PC-3 (cell line): Measurements from ENCODE around the gene PLAAT1. TPM values are rescaled to one million over a fixed set of nuclear protein-coding genes. Genes with fewer than 3 reads are reported as not detected.
A peak's percentile ranks its signal among the peaks of the same experiment; 100 is the strongest.

Experiments
- ATAC-seq: fragments of 200-7000 bp; cut with Tn5 transposase; 2 replicates; pipeline ENCODE4 v1.9.1; 2020; ENCODE audit warnings: mild to moderate bottlenecking, moderate library complexity
- BruUV-seq: library from RNA; stranded (reverse); fragments of 400-500 nt; replicated peaks from 2 replicates; lab custom pipeline; 2021; lab: Mats Ljungman, UMichigan
- CTCF ChIA-PET: fragments of 300-600 bp; sonication (Branson Sonifier 250); formaldehyde crosslinking; loops from one replicate; lab custom pipeline; 2022; ENCODE audit warnings: antibody characterized with exemption; lab: Charles Lee
- POLR2A ChIA-PET: fragments of 300-600 bp; sonication (Branson Sonifier 250); formaldehyde crosslinking; loops from one replicate; lab custom pipeline; 2022; ENCODE audit warnings: antibody characterized with exemption; ENCODE audit not compliant: unreplicated experiment; lab: Charles Lee
- DNase-seq: peaks from one replicate; pipeline ENCODE4 v3.0.0-alpha.2; 2015
- H2AFZ ChIP-seq: fragments of 300-600 bp; sonication (generic); 2 replicates; pipeline ENCODE4 v1.6.0; 2016; ENCODE audit warnings: antibody characterized with exemption, low read length
- H3F3A ChIP-seq: fragments of 300-600 bp; sonication (generic); one replicate; pipeline ENCODE4 v1.6.0; 2017; ENCODE audit warnings: antibody characterized with exemption, low read length, control low read depth, mild to moderate bottlenecking; ENCODE audit not compliant: unreplicated experiment
- H3K27ac ChIP-seq: fragments of 300-600 bp; sonication (generic); 2 replicates; pipeline ENCODE4 v1.5.1; 2016; ENCODE audit warnings: mild to moderate bottlenecking, low read length
- H3K27me3 ChIP-seq: fragments of 300-600 bp; sonication (generic); 2 replicates; pipeline ENCODE4 v1.6.1; 2016; ENCODE audit warnings: low read length, mixed read lengths
- H3K36me3 ChIP-seq: fragments of 300-600 bp; sonication (generic); 2 replicates; pipeline ENCODE4 v1.6.1; 2016; ENCODE audit warnings: low read depth, mixed run types, low read length, mixed read lengths
- H3K4me1 ChIP-seq: fragments of 300-600 bp; sonication (generic); 2 replicates; pipeline ENCODE4 v1.5.1; 2016; ENCODE audit warnings: low read length; ENCODE audit not compliant: insufficient read depth
- H3K4me2 ChIP-seq: fragments of 300-600 bp; sonication (generic); 2 replicates; pipeline ENCODE4 v1.6.0; 2016; ENCODE audit warnings: low read length
- H3K4me3 ChIP-seq: fragments of 300-600 bp; sonication (generic); 2 replicates; pipeline ENCODE4 v1.5.1; 2016; ENCODE audit warnings: mild to moderate bottlenecking, low read length, mixed read lengths
- H3K79me2 ChIP-seq: fragments of 300-600 bp; sonication (generic); 2 replicates; pipeline ENCODE4 v1.6.1; 2017; ENCODE audit warnings: low read length, mixed read lengths
- H3K9ac ChIP-seq: fragments of 300-600 bp; sonication (generic); 2 replicates; pipeline ENCODE4 v1.6.0; 2016; ENCODE audit warnings: mild to moderate bottlenecking, low read length
- H3K9me2 ChIP-seq: fragments of 300-600 bp; sonication (generic); replicated peaks from 2 replicates; pipeline ENCODE4 v1.6.1; 2016; ENCODE audit warnings: mixed run types, low read length, mixed read lengths
- H3K9me3 ChIP-seq: fragments of 300-600 bp; sonication (generic); 2 replicates; pipeline ENCODE4 v1.6.1; 2016; ENCODE audit warnings: low read length, mixed read lengths
- H4K20me1 ChIP-seq: fragments of 300-600 bp; sonication (generic); 2 replicates; pipeline ENCODE4 v1.6.1; 2016; ENCODE audit warnings: low read length, mixed read lengths
- CTCF ChIP-seq: fragments of 300-600 bp; sonication (generic); conservative IDR thresholded peaks from 2 replicates; pipeline ENCODE4 v1.5.1; 2017; ENCODE audit warnings: antibody characterized with exemption, low read depth, mild to moderate bottlenecking, low read length
- EZH2 ChIP-seq: fragments of 300-600 bp; sonication (generic); IDR thresholded peaks from one replicate; pipeline ENCODE4 v1.6.1; 2017; ENCODE audit warnings: antibody characterized with exemption, mild to moderate bottlenecking, low read length; ENCODE audit not compliant: unreplicated experiment
- EZH2phosphoT487 ChIP-seq: fragments of 300-600 bp; sonication (generic); IDR thresholded peaks from 2 replicates; pipeline ENCODE4 v1.6.1; 2018; ENCODE audit warnings: mild to moderate bottlenecking, antibody characterized with exemption, low read length, borderline replicate concordance
- intact Hi-C: fragments of 100-400 bp; cut with micrococcal nuclease; formaldehyde crosslinking; loops from 2 replicates; pipeline ENCODE4 v1.9.0; 2023
- total RNA-seq: library from RNA; depleted of rRNA; stranded (reverse); fragments of >200 nt; gene quantifications from 2 replicates; pipeline ENCODE4 v1.2.3, GENCODE V29; 2014

PLAAT1 gene
- total RNA-seq, 1 experiment from 2014 or later = not detected

- BruUV-seq = no TSS peak
- Histone ChIP-seq H3K27ac (no peak overlapping the region), H4K20me1 (no peaks in the 10 kb centered on the region), H3K27me3 (peaks cover 21% of the 10 kb centered on the region), H3K9me3 (no peaks in the 10 kb centered on the region), H3F3A (no peaks in the 10 kb centered on the region), H3K9me2 (no peaks in the 10 kb centered on the region), H3K36me3 (no peaks in the 10 kb centered on the region), H3K4me1 (no peaks in the 10 kb centered on the region), H3K9ac (no peak overlapping the region), H3K4me2 (no peak overlapping the region), H2AFZ (no peak overlapping the region), H3K79me2 (no peaks in the 10 kb centered on the region), H3K4me3 (no peak overlapping the region)
- TF ChIP-seq CTCF (no peak), EZH2phosphoT487 (no peak), EZH2 (no peak)
- DNase-seq = peak; percentile 28
- no peak; the same call in 1 of the 2 replicates for ATAC-seq
- CTCF ChIA-PET = no interaction called here
- intact Hi-C loops = no loop called here
- POLR2A ChIA-PET = no interaction called here
Measured at GRCh38 chr3:193297421-193297820, 56.4 kb downstream of the PLAAT1 start.

- TF ChIP-seq CTCF (no peak), EZH2 (no peak), EZH2phosphoT487 (no peak)
- Histone ChIP-seq H3K9me3 (no peaks in the 10 kb centered on the region), H3K36me3 (no peaks in the 10 kb centered on the region), H3F3A (no peaks in the 10 kb centered on the region), H3K4me1 (no peaks in the 10 kb centered on the region), H2AFZ (no peak overlapping the region), H3K9ac (no peak overlapping the region), H3K4me3 (no peak overlapping the region), H3K27ac (no peak overlapping the region), H3K79me2 (no peaks in the 10 kb centered on the region), H3K4me2 (no peak overlapping the region), H4K20me1 (no peaks in the 10 kb centered on the region), H3K27me3 (peaks cover 44% of the 10 kb centered on the region), H3K9me2 (no peaks in the 10 kb centered on the region)
- CTCF ChIA-PET = interaction anchor here (0.7 kb wide), 1 partner anchor 16 kb away, joined by 3 read pairs; no protein-coding TSS in a partner anchor
- DNase-seq (peak; percentile 72), ATAC-seq (peak; percentile 66)
- intact Hi-C loops = no loop called here
- BruUV-seq = no TSS peak
- POLR2A ChIA-PET = no interaction called here
Measured at GRCh38 chr3:193301433-193301832, 60.4 kb downstream of the PLAAT1 start.

- intact Hi-C loops = no loop called here
- no peak overlapping the region for H2AFZ ChIP-seq
- H3K4me2 ChIP-seq = no peak overlapping the region
- H3K9me3 ChIP-seq = no peaks in the 10 kb centered on the region
- BruUV-seq = no TSS peak
- H3K79me2 ChIP-seq = no peaks in the 10 kb centered on the region
- peaks cover 55% of the 10 kb centered on the region for H3K27me3 ChIP-seq
- H3F3A ChIP-seq = no peaks in the 10 kb centered on the region
- ATAC-seq (no peak), DNase-seq (no peak)
- H3K9me2 ChIP-seq = no peaks in the 10 kb centered on the region
- no peaks in the 10 kb centered on the region for H3K4me1 ChIP-seq
- POLR2A ChIA-PET = no interaction called here
- no peak for TF ChIP-seq CTCF
- no peak for TF ChIP-seq EZH2phosphoT487
- TF ChIP-seq EZH2 = no peak
- CTCF ChIA-PET = no interaction called here
- no peak overlapping the region for H3K4me3 ChIP-seq
- no peak overlapping the region for H3K9ac ChIP-seq
- no peaks in the 10 kb centered on the region for H3K36me3 ChIP-seq
- H3K27ac ChIP-seq = no peak overlapping the region
- no peaks in the 10 kb centered on the region for H4K20me1 ChIP-seq
Measured at GRCh38 chr3:193305356-193305755, 64.3 kb downstream of the PLAAT1 start.
